Measurements from ENCODE around the gene YAF2. TPM values are rescaled to one million over a fixed set of nuclear protein-coding genes. Genes with fewer than 3 reads are reported as not detected.

Gene YAF2
- total and polyA plus RNA-seq, 2 donors (not counting 1 experiment from before 2014, with no cell fraction given) = 11.6 to 41.9 TPM

DNA sequence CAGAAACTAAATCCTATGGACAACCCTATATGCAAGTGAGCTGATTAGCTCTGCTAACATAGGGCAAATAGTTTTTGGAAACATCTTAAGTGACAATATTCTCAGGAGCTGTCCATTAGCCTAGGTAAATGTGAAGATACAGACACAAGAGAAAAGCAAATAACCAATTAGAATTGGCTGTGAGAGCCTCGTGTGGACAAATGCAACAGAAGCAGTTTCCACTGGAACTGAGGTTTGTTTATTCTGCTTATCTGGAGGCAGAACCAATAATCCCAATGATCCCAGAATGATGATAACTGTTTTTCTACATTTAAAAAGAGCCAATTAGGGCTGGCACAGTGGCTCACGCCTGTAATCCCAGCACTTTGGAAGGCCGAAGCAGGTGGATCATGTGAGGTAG is 43.2 kb upstream of the YAF2 start:
- peaks cover 15% of the 10 kb centered on the region for H3K27me3 Mint-ChIP-seq
- Histone ChIP-seq H3K4me2 (replicated peaks; ENCODE audit: low read depth, low read length, poor library complexity, severe bottlenecking) (no peak overlapping the region), H3K36me3 (replicated peaks in 1 of 2; ENCODE audit: control extremely low read depth in 1 of 2, control insufficient read depth in 1 of 2, extremely low read depth in 1 of 2, insufficient read depth in 2 of 2, low read length in 1 of 2) (no peaks in the 10 kb centered on the region), H3K27me3 (replicated peaks in 1 of 4; ENCODE audit: control extremely low read depth in 1 of 4, control insufficient read depth in 3 of 4, insufficient read depth in 4 of 4, low read length in 3 of 4) (peaks cover 0 to 2% (median 0%) of the 10 kb centered on the region in 4 experiments), H3K9me3 (ENCODE audit: control extremely low read depth in 1 of 3, control insufficient read depth in 2 of 3, insufficient read depth in 1 of 3, low read length in 2 of 3) (no peaks in the 10 kb centered on the region), H3K4me3 (ENCODE audit: control extremely low read depth in 1 of 5, extremely low read depth in 1 of 5, insufficient read depth in 1 of 5, low read depth in 2 of 5, low read length in 4 of 5) (no peak overlapping the region), H3K9ac (ENCODE audit: low read length) (no peak overlapping the region), H3K79me2 (ENCODE audit: control insufficient read depth, insufficient read depth, low read length) (no peaks in the 10 kb centered on the region), H4K20me1 (ENCODE audit: control insufficient read depth, insufficient read depth, low read length, poor library complexity, severe bottlenecking) (no peaks in the 10 kb centered on the region), H3K27ac (ENCODE audit: low read length in 2 of 2) (no peak overlapping the region), H3K4me1 (ENCODE audit: control insufficient read depth in 2 of 2, insufficient read depth in 2 of 2, low read length in 2 of 2) (peaks cover 6 to 8% of the 10 kb centered on the region in 2 donors), H2AFZ (ENCODE audit: insufficient read depth, low read depth, low read length, poor library complexity, severe bottlenecking) (no peak overlapping the region)
- intact Hi-C loops (cut with micrococcal nuclease) = no loop called here
- ChIA-PET CTCF (no interaction called here), POLR2A (no interaction called here)
- H3K4me1 Mint-ChIP-seq = peaks cover 8% of the 10 kb centered on the region
- TF ChIP-seq, protein P1, sequence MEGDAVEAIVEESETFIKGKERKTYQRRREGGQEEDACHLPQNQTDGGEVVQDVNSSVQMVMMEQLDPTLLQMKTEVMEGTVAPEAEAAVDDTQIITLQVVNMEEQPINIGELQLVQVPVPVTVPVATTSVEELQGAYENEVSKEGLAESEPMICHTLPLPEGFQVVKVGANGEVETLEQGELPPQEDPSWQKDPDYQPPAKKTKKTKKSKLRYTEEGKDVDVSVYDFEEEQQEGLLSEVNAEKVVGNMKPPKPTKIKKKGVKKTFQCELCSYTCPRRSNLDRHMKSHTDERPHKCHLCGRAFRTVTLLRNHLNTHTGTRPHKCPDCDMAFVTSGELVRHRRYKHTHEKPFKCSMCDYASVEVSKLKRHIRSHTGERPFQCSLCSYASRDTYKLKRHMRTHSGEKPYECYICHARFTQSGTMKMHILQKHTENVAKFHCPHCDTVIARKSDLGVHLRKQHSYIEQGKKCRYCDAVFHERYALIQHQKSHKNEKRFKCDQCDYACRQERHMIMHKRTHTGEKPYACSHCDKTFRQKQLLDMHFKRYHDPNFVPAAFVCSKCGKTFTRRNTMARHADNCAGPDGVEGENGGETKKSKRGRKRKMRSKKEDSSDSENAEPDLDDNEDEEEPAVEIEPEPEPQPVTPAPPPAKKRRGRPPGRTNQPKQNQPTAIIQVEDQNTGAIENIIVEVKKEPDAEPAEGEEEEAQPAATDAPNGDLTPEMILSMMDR (IDR thresholded peaks at IDR 0.05) = no peak
- TF ChIP-seq EZH2 (IDR thresholded peaks at IDR 0.05; ENCODE audit: borderline replicate concordance, insufficient read depth, low read depth, low read length, poor library complexity, severe bottlenecking) = no peak
- no peaks in the 10 kb centered on the region for H3K9me3 Mint-ChIP-seq (ENCODE audit: insufficient read depth)
- no CpG with 5 or more reads among the region's 3 CpGs for WGBS (ENCODE audit: insufficient coverage)
- ATAC-seq (ENCODE audit: low read depth) (no peak), DNase-seq (no peak)
- no peak overlapping the region for H3K27ac Mint-ChIP-seq
- no peak overlapping the region for H3K4me3 Mint-ChIP-seq

DNA sequence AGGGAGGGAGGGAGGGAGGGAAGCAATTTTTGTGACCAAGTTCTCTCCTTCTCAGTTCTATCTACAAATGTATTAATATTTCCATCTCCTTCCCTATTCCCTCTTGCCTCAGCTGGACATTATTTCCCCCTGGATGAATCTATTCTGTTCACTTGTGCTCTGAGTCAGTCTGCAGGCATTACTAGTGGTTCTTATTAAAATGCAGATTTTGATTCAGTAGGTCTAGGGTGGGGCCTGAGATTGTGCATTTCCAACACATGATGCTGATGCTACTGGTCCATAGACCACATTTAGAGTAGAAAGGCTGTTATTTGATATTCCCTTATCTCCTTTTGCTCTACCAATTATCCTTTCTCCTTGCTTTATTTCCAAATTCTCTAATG is 40.1 kb upstream of the YAF2 start:
- Histone ChIP-seq H4K20me1 (ENCODE audit: control insufficient read depth, insufficient read depth, low read length, poor library complexity, severe bottlenecking) (no peaks in the 10 kb centered on the region), H3K27me3 (replicated peaks in 1 of 4; ENCODE audit: control extremely low read depth in 1 of 4, control insufficient read depth in 3 of 4, insufficient read depth in 4 of 4, low read length in 3 of 4) (peaks cover 0 to 2% (median 0%) of the 10 kb centered on the region in 4 experiments), H3K4me3 (ENCODE audit: control extremely low read depth in 1 of 5, extremely low read depth in 1 of 5, insufficient read depth in 1 of 5, low read depth in 2 of 5, low read length in 4 of 5) (no peak overlapping the region), H3K4me1 (ENCODE audit: control insufficient read depth in 2 of 2, insufficient read depth in 2 of 2, low read length in 2 of 2) (no peaks in the 10 kb centered on the region), H3K9me3 (ENCODE audit: control extremely low read depth in 1 of 3, control insufficient read depth in 2 of 3, insufficient read depth in 1 of 3, low read length in 2 of 3) (no peaks in the 10 kb centered on the region), H2AFZ (ENCODE audit: insufficient read depth, low read depth, low read length, poor library complexity, severe bottlenecking) (no peak overlapping the region), H3K9ac (ENCODE audit: low read length) (no peak overlapping the region), H3K36me3 (replicated peaks in 1 of 2; ENCODE audit: control extremely low read depth in 1 of 2, control insufficient read depth in 1 of 2, extremely low read depth in 1 of 2, insufficient read depth in 2 of 2, low read length in 1 of 2) (no peaks in the 10 kb centered on the region), H3K79me2 (ENCODE audit: control insufficient read depth, insufficient read depth, low read length) (no peaks in the 10 kb centered on the region), H3K4me2 (replicated peaks; ENCODE audit: low read depth, low read length, poor library complexity, severe bottlenecking) (no peak overlapping the region), H3K27ac (ENCODE audit: low read length in 2 of 2) (no peak overlapping the region)
- Mint-ChIP-seq H3K4me3 (no peak overlapping the region), H3K9me3 (ENCODE audit: insufficient read depth) (peaks cover 2% of the 10 kb centered on the region), H3K4me1 (no peaks in the 10 kb centered on the region), H3K27ac (no peak overlapping the region), H3K27me3 (peaks cover 16% of the 10 kb centered on the region)
- ChIA-PET CTCF (no interaction called here), POLR2A (no interaction called here)
- intact Hi-C loops (cut with micrococcal nuclease) = no loop called here
- TF ChIP-seq, protein P1 (IDR thresholded peaks at IDR 0.05) = no peak
- TF ChIP-seq EZH2 (IDR thresholded peaks at IDR 0.05; ENCODE audit: borderline replicate concordance, insufficient read depth, low read depth, low read length, poor library complexity, severe bottlenecking) = no peak
- DNase-seq (no peak), ATAC-seq (ENCODE audit: low read depth) (no peak)
